Tibial nerve (tissue), 4 donors: ENCODE data around the gene HSD17B14.

Experiments used
- CTCF ChIP-seq, 5 experiments: fragments of 200-600 bp in 3 of 5; fragments of 450-650 bp in 2 of 5; sonication (generic) in 3 of 5; IDR thresholded peaks; one replicate each; pipeline ENCODE4 v1.5.1; 2016 to 2019; ENCODE audit warnings: antibody characterized with exemption in 5 of 5, mild to moderate bottlenecking in 3 of 5, moderate library complexity in 2 of 5
- EP300 ChIP-seq, 2 donors: sonication (generic); formaldehyde crosslinking; IDR thresholded peaks; one replicate each; pipeline ENCODE4 v1.6.1; 2017; ENCODE audit warnings: antibody characterized with exemption in 2 of 2, mild to moderate bottlenecking in 1 of 2
- POLR2A ChIP-seq, 2 donors: fragments of 450-650 bp; IDR thresholded peaks; one replicate each; pipeline ENCODE4 v1.6.1; 2017; ENCODE audit warnings: antibody characterized with exemption in 2 of 2, mild to moderate bottlenecking in 2 of 2, moderate library complexity in 2 of 2

- TF ChIP-seq CTCF (IDR thresholded peaks at IDR 0.05) (no peak), POLR2A (IDR thresholded peaks at IDR 0.05) (no peak), EP300 (IDR thresholded peaks at IDR 0.05) (no peak)
Measured at GRCh38 chr19:48795685-48796070, 40.6 kb downstream of the HSD17B14 start.
